Type B pancreatic cell (in vitro differentiated cells): Measurements from ENCODE around the gene GLT6D1. TPM values are rescaled to one million over a fixed set of nuclear protein-coding genes. Genes with fewer than 3 reads are reported as not detected.

Experiments used
- DNase-seq: peaks from one replicate; pipeline ENCODE4 v3.0.0; 2021; ENCODE audit warnings: mixed read lengths; ENCODE audit not compliant: unreplicated experiment; ENCODE audit errors: extremely low spot score
- H3K27ac Mint-ChIP-seq: 2 replicates; pipeline ENCODE4 v1.8.0; 2021; ENCODE audit warnings: mild to moderate bottlenecking, mixed read lengths
- H3K27me3 Mint-ChIP-seq: 2 replicates; pipeline ENCODE4 v1.8.0; 2021; ENCODE audit warnings: mixed read lengths
- H3K36me3 Mint-ChIP-seq: 2 replicates; pipeline ENCODE4 v1.8.0; 2021; ENCODE audit warnings: mixed read lengths
- H3K4me1 Mint-ChIP-seq: one replicate; pipeline ENCODE4 v1.8.0; 2021; ENCODE audit warnings: mixed read lengths; ENCODE audit not compliant: unreplicated experiment
- H3K4me3 Mint-ChIP-seq: 2 replicates; pipeline ENCODE4 v1.8.0; 2021; ENCODE audit warnings: mild to moderate bottlenecking, mixed read lengths
- H3K9me3 Mint-ChIP-seq: 2 replicates; pipeline ENCODE4 v1.8.0; 2021; ENCODE audit warnings: mixed read lengths
- CTCF ChIP-seq: fragments of 200-600 bp; sonication (generic); conservative IDR thresholded peaks from 2 replicates; pipeline ENCODE4 v1.5.0; 2021; ENCODE audit warnings: antibody characterized with exemption, mild to moderate bottlenecking
- total RNA-seq: library from RNA; stranded (reverse); gene quantifications from 2 replicates; pipeline ENCODE4 v1.2.1, GENCODE V29; 2021; ENCODE audit warnings: low replicate concordance

Gene GLT6D1
- total RNA-seq, 1 donor from 2014 or later: not detected

- Mint-ChIP-seq H3K36me3 (no peaks in the 10 kb centered on the region), H3K9me3 (no peaks in the 10 kb centered on the region), H3K4me3 (no peak overlapping the region), H3K27ac (no peak overlapping the region), H3K4me1 (peaks cover 5% of the 10 kb centered on the region), H3K27me3 (peaks cover 7% of the 10 kb centered on the region)
- no peak for DNase-seq
- no peak for TF ChIP-seq CTCF
These were observed 28.2 kb upstream of the GLT6D1 start for GRCh38 chr9:135667463-135668001.

GRCh38 chr9:135666534-135667462, 27.5 kb upstream of the GLT6D1 start:
- DNase-seq: no peak
- TF ChIP-seq CTCF: no peak
- no peaks in the 10 kb centered on the region for H3K36me3 Mint-ChIP-seq
- H3K27me3 Mint-ChIP-seq: peaks cover 3% of the 10 kb centered on the region
- H3K4me1 Mint-ChIP-seq: peaks cover 13% of the 10 kb centered on the region
- no peak overlapping the region for H3K27ac Mint-ChIP-seq
- no peak overlapping the region for H3K4me3 Mint-ChIP-seq
- H3K9me3 Mint-ChIP-seq: no peaks in the 10 kb centered on the region

GRCh38 chr9:135665795-135666189, 26.5 kb upstream of the GLT6D1 start:
- H3K9me3 Mint-ChIP-seq: no peaks in the 10 kb centered on the region
- H3K4me1 Mint-ChIP-seq: peaks cover 14% of the 10 kb centered on the region
- no peak overlapping the region for H3K4me3 Mint-ChIP-seq
- no peak for DNase-seq
- no peak for TF ChIP-seq CTCF
- H3K27ac Mint-ChIP-seq: no peak overlapping the region
- H3K27me3 Mint-ChIP-seq: peaks cover 3% of the 10 kb centered on the region
- H3K36me3 Mint-ChIP-seq: no peaks in the 10 kb centered on the region

GRCh38 chr9:135664801-135665794, 25.8 kb upstream of the GLT6D1 start:
- H3K27ac Mint-ChIP-seq: no peak overlapping the region

More at GRCh38 chr9:135664801-135665794, 25.8 kb upstream of the GLT6D1 start:
- no peak for DNase-seq
- TF ChIP-seq CTCF: no peak
- Mint-ChIP-seq H3K4me3 (no peak overlapping the region), H3K4me1 (peaks cover 14% of the 10 kb centered on the region), H3K9me3 (no peaks in the 10 kb centered on the region), H3K36me3 (no peaks in the 10 kb centered on the region), H3K27me3 (peaks cover 3% of the 10 kb centered on the region)
